Suppressor macrophage treated with lipopolysaccharide for 4 hours (primary cell): Measurements from ENCODE around the gene OR2AG1.
"Not testable (repeated sequence)": the region's sequence is repeated elsewhere in the genome, so short reads cannot be mapped to it uniquely, and the experiment has no call there.

ENCODE experiments used
- DNase-seq: peaks from one replicate; pipeline ENCODE4 v3.0.0-alpha.2; 2020

The OR2AG1 gene

DNA sequence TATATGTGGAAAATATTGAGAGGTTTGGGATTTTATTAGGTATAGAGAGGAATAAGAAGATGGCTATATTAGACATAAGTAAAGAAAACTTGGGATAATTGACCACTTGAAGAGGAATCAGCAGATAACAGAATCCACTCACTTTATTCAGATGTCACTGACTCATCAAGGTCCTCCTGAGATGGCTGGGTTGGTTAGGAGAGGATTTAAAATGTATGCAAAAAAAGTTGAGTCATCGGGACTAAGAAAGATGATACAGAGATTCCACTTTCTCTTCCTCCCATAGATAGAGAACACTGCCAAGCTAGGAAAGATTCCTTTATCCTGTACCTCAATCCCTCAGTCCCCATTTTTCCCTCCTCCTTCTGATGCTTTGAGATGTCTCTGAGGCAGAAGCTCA lies 16.6 kb downstream of the OR2AG1 start, which contains the start of gene OR6A2:
Gene OR6A2, minus strand, starts transcription at position 288 of the 400 bp plus-strand sequence. CDS start 3,981 bp downstream, outside the sequence.
- DNase-seq, result peak; percentile 22

DNA sequence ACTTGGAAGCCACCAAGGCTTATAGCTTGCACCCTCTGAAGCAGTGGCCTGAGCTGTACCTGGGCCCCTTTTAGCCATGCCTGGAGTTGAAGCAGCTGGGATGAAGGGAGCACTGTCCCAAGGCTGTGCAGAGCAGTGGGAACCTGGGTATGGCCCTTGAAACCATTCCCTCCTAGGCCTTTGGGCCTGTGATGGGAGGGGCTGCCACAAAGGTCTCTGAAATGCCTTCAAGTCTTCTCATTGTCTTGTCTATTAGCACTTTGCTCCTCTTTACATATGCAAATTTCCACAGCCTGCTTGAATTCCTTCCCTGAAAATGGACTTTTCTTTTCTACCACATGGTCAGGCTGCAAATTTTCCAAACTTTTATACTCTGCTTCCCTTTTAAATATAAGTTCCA lies 18.3 kb downstream of the OR2AG1 start:
- DNase-seq, result not testable (repeated sequence)

DNA sequence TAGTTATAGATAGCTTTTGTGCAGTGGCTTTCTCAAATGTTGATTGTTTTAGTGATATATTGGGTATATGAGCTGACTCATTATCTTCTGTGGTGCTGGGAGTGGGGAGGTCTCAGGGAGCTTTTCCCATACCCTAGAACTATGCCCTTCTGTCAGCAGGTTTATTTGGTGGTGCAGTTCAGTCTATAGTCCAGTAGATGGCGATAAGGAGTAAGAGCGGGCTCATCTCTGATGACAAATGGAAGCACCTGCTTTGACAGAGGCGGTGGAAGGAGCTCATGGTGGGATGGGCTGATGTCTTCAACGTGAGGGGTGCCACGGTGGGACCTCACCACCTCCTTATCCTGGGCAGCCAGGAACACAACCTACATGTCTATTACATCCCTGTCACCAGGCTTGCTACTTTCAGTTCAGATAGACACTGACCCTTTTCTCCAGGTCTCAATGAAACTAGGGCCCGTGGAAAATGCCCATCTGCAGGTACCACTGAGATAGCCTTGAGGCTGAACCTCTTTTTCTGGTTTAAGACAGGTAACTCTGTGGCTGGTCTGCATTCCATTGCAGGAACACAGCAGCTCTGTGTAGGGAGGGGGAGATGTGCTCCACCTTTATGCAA lies 29.7 kb downstream of the OR2AG1 start:
- peak; percentile 64 for DNase-seq

DNA sequence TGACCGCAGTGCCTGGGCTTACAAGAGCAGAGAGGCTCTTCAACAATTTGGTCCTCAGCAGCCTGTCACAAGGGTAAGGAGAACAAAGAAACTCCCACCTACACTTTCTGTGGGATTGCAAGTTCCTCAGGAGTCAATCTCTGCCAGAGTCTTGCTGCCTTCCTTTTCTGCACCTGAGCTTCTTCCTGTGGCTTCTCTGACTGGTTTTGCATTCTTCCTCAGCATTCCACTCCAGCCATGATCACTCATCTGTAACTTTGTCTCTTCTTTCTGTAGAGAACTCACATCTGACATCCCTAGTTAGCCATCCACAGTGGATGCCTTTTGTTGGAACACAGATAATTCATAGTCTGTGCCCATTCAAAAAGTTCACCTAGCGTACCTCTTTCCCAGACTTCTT lies 30.8 kb downstream of the OR2AG1 start:
- DNase-seq, result no peak

DNA sequence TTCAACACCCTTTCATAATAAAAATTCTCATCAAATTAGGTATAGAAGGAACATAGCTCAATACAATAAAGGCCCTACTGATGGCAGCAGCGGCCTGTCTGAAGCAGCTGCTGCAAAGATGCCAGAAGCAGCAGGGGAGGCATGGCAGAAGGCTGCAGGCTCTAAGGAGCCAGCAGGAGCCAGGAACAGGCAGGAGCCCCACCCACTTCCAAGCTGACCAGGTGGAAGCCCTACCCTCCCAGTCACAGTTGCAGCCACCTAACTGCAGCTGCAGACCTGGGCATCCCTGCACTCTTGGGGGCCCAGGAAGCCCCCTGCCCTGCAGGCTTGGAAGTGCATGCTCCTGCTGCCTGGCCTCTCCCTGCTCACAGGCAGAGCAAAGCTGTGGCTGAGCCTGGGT lies 34.9 kb downstream of the OR2AG1 start:
- no peak for DNase-seq

DNA sequence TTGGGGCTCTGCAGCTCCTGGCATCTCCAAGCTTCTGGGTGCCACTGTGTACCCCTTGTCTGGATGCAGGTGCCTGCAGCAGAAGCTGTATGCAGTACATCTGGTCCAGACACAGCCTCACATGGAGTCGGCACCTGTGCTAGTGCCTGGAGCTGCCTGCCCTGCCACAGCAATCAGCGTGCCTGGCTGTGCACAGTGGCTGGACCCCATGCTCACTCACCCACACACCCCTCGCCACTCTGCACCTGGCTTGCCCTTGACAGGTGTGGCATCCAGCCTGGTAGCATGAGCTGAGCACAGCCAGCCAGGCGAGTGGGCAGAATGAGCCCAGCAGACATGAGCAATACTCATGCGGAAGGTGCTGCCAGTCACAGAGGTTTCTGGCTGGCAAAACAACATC lies 36.1 kb downstream of the OR2AG1 start:
- no peak for DNase-seq

DNA sequence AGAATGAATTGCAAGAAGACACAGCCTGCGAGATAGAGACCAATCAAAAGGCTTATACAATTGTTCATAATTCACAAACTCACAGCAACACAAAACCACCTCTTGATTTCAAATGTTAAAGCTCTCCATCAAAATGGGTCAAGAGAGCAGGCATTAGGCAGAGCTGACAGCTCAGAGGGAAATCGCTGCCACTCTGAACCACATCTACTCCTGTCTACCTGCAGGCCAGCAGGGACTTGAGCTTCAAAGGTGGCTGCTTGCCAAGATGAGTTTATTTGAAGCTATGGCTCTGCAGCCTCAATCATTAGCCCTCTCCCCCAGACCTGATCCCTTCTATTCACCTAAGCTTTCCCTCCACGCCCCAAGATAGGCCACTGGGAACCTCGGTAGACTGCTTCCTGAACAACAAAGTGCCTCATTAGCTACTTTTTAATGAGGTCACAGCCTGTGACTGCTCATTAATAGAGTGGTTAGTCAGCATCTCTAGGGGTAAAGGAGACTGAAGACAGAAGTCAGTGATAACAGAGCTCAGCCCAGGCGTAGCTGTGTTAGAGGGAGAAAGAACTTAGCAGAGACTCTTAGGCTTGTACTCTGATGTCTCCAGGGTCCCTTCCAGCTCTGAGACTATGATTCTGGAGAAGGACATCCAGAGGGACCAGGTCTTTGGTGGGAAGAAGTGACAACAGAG lies 41.5 kb downstream of the OR2AG1 start:
- no peak for DNase-seq

DNA sequence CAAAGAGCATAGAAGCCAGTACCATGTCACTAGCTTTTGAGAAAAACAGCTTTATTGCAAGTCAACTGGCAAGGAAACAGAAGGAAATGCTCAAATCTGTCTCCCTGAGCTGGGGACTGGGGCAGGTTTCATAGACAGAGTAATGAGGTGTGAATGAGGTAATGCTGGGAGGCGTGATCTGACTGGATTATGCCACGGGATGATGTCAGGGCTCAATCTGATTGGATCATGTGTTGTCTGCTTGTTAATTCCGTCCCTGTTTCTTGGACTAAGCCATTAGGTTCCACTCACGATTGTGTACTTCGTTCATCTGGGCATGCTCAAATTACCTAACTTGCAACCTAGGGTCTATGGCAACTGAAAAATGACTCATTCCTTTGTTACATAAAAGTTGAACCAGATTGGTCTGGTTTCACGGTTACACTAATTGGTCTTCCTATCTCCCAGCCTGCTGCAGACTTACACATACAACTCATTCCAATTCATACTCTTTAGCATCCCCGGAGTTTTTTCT lies 42.5 kb downstream of the OR2AG1 start:
- DNase-seq, result no peak

DNA sequence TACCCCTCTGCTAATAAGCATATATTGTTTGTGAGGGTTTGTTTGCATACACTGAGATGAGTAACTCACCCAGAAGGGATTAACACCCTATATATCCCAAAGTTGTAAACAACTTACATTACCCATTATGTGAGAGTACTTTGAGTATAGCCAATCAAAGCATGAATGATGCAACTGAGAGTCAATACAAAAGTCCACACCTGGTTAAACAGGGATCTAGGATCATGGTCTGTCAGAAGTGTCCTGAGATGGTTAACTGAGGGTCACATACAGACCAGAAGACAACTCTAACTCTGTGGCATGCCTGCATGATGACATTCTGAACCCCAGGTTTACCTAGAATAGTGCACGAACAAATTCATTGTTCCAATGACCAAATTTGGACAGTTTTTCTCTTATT lies 45.3 kb downstream of the OR2AG1 start:
- DNase-seq, result no peak

DNA sequence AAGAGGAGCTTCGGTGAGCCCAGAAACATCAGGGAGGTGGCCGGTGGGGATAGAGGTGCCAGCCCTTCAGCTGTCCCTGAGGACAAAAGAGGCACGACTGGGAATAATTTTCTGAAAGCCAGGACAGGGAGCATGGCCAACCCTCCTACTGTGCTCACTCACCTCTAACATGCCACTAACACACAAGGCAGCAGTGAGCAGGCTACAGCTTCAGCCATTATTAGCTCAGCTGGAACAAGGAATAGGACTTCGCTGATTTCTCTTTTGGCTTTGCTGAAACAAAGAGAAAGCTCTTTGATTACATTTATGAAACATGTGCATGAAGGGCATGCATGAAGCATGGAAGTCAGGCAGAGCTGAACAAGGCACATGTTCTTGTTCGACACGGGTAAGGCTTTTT lies 50.5 kb downstream of the OR2AG1 start:
- DNase-seq, result no peak

DNA sequence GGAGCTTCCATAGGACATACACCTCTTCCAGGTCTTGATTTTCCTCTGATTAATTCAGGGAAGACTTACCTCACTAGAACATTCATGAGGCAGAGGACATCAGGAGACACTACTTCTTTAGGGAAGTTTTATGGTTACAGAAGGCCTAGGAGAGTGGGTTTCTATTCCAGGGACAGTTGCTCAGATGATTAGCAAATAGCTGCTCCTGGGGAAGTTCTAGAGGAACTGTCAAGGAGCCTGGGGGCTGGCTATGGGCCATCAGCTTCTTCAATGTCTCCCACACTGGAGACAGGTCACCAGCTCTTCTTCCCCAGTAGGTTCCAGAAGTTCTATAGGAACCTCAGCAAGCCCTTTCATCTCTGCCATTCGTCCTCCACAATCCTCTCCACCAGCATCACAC lies 51.2 kb downstream of the OR2AG1 start:
- DNase-seq, result peak; percentile 28
